Liver (tissue), 3 donors: Measurements from ENCODE around the gene FREY1.

Source experiments
- FOXA1 ChIP-seq: IDR thresholded peaks from 2 replicates; pipeline ENCODE4 v1.6.1; 2016; ENCODE audit warnings: antibody characterized with exemption
- GABPA ChIP-seq, 2 donors: IDR thresholded peaks in 1 of 2; conservative IDR thresholded peaks in 1 of 2; 2 replicates each; pipeline ENCODE4 v1.6.1; 2016; ENCODE audit warnings: antibody characterized with exemption in 2 of 2, mild to moderate bottlenecking in 1 of 2, moderate library complexity in 1 of 2
- NR2F2 ChIP-seq: IDR thresholded peaks from 2 replicates; pipeline ENCODE4 v1.6.1; 2016; ENCODE audit warnings: antibody characterized with exemption
- RAD21 ChIP-seq, 2 donors: IDR thresholded peaks; 2 replicates each; pipeline ENCODE4 v1.6.1; 2016; ENCODE audit warnings: antibody characterized with exemption in 2 of 2, mild to moderate bottlenecking in 2 of 2
- REST ChIP-seq: IDR thresholded peaks from 2 replicates; pipeline ENCODE4 v1.6.1; 2016; ENCODE audit warnings: antibody characterized with exemption, mild to moderate bottlenecking
- TAF1 ChIP-seq: conservative IDR thresholded peaks from 2 replicates; pipeline ENCODE4 v1.6.1; 2016; ENCODE audit warnings: antibody characterized with exemption, mild to moderate bottlenecking
- YY1 ChIP-seq: IDR thresholded peaks from 2 replicates; pipeline ENCODE4 v1.6.1; 2016; ENCODE audit warnings: antibody characterized with exemption, mild to moderate bottlenecking
- TF ChIP-seq, protein P1 (sequence below): fragments of 150-350 bp; IDR thresholded peaks from 2 replicates; pipeline ENCODE4 v1.5.1; 2017; ENCODE audit warnings: improper control_type of control experiment, low read depth, low read length; ENCODE audit not compliant: missing input control
- TF ChIP-seq, protein P2 (sequence below): IDR thresholded peaks from 2 replicates; pipeline ENCODE4 v1.6.1; 2016; ENCODE audit warnings: antibody characterized with exemption
- TF ChIP-seq, protein P3 (sequence below): IDR thresholded peaks from 2 replicates; pipeline ENCODE4 v1.6.1; 2016; ENCODE audit warnings: antibody characterized with exemption
- donor health status: healthy.
- donor health status: healthy.

- TF ChIP-seq FOXA1 = no peak
- TF ChIP-seq, protein P1, sequence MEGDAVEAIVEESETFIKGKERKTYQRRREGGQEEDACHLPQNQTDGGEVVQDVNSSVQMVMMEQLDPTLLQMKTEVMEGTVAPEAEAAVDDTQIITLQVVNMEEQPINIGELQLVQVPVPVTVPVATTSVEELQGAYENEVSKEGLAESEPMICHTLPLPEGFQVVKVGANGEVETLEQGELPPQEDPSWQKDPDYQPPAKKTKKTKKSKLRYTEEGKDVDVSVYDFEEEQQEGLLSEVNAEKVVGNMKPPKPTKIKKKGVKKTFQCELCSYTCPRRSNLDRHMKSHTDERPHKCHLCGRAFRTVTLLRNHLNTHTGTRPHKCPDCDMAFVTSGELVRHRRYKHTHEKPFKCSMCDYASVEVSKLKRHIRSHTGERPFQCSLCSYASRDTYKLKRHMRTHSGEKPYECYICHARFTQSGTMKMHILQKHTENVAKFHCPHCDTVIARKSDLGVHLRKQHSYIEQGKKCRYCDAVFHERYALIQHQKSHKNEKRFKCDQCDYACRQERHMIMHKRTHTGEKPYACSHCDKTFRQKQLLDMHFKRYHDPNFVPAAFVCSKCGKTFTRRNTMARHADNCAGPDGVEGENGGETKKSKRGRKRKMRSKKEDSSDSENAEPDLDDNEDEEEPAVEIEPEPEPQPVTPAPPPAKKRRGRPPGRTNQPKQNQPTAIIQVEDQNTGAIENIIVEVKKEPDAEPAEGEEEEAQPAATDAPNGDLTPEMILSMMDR = no peak
- TF ChIP-seq, protein P2, sequence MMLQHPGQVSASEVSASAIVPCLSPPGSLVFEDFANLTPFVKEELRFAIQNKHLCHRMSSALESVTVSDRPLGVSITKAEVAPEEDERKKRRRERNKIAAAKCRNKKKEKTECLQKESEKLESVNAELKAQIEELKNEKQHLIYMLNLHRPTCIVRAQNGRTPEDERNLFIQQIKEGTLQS = no peak
- TF ChIP-seq NR2F2 = no peak
- TF ChIP-seq GABPA (IDR thresholded peaks at IDR 0.05 in 1 of 2, conservative IDR thresholded peaks at IDR 0.05 in 1 of 2) = no peak
- TF ChIP-seq RAD21 (IDR thresholded peaks at IDR 0.05) = no peak
- TF ChIP-seq, protein P3, sequence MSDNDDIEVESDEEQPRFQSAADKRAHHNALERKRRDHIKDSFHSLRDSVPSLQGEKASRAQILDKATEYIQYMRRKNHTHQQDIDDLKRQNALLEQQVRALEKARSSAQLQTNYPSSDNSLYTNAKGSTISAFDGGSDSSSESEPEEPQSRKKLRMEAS = no peak
- TF ChIP-seq REST = no peak
- no peak for TF ChIP-seq TAF1
- TF ChIP-seq YY1 = no peak
Measured at GRCh38 chr11:45915446-45915845, 8.4 kb upstream of the FREY1 start.
